ENCODE results near the gene SAMD1.
A peak's percentile ranks its signal among the peaks of the same experiment; 100 is the strongest.

Gene SAMD1

GRCh38 chr19:14090509-14091080 lies at the start of gene SAMD1:
TSS of gene SAMD1 (minus strand) at chr19:14090751.
- peak in 1 of 2 donors; percentile 18 for DNase-seq

DNA sequence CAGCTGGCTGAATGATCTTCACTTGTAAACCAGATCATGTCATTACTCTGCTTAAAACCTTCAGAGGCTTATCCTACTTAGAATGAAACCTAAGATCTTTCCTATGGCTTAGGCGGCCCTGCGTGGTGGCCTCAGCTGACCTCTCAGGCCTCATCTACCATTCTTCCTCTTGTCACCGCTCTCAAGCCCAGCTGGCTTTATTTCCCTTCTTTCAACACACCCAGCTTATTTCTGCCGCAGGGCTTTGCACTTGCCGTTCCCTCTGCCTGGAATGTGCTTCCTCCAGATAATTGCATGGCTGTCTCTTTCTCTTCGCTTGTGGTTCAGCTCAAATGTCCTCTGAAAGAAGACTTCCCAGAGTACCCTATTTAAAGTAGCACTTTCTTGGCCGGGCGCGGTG lies 49.4 kb upstream of the SAMD1 start:
- DNase-seq: peak; percentile 74 to 85

GRCh38 chr19:14138576-14139265 lies 48.2 kb upstream of the SAMD1 start:
- no peak for DNase-seq

DNA sequence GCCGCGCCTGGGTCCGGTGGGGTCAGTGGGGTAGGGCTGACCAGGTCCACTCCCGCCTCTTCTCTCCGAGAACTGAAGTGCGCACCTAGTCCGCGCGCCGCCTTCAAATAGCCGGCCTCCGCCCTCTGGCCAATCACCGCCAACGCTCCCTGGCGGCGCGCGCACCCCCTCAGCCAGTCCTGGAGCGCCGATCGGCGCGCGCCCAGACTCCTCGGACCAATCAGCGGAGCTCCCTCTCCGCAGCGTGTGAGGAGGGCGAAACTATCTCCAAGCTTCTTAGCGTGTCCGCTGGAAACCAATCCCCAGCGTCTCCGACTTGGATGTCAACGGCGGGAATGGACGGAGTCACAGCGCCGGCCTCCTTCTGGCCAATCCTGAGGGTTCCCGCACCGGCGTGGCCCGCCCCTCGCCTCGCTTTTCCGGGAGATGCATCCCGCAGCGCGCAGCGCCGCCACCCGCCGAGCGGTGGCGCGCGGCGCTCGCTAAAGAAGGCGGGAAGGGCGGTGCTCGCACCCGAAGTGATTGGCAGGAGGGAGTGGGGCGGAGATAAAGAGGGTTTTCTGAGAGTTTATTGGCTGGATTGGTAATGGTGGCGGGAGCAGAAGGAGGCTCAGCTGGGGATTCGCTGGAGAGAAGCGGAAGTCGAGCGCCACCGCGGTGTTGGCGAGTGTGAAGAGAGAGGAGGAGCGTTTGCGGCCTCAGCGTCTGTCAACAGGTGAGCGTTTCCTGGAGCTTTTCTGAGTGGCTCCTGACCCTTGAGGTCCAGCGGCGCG lies 46.1 kb upstream of the SAMD1 start, which contains the start of gene ASF1B:
Gene ASF1B (minus strand): TSS at position 81 of the 773 bp plus-strand sequence. CDS start 133 bp downstream, outside the sequence.
- DNase-seq: peak; percentile 98 to 100

DNA sequence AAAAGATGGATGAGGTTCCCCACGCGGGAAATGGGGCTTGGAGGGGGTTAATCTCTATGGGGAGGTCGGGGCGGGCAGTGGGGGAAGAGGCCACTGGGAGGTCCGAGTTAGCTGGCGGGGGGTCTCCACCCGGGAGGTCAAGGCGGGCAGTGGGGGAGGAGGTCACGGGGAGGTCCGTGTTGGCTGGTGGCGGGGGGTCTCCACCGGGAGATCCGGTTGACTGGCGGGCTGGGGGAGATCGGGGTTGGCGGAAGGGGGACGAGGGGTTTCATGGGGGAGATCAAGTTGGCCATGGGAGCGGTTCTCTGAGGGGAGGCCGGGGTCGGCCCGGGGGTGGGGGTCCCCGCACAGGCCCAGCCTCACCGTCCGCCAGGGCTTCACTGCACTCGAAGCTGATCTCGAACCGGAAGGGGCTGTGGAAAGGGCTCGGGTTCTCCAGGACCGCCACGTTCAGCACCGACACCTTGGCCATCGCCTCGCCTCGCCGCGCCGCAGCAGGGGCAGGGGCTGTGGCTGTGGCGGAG lies 45.5 kb upstream of the SAMD1 start:
- no peak for DNase-seq

- no peak for DNase-seq
Measured at GRCh38 chr19:14135355-14135754, 44.8 kb upstream of the SAMD1 start.

GRCh38 chr19:14127929-14128509 lies 37.5 kb upstream of the SAMD1 start:
- peak; percentile 87 to 94 for DNase-seq

DNA sequence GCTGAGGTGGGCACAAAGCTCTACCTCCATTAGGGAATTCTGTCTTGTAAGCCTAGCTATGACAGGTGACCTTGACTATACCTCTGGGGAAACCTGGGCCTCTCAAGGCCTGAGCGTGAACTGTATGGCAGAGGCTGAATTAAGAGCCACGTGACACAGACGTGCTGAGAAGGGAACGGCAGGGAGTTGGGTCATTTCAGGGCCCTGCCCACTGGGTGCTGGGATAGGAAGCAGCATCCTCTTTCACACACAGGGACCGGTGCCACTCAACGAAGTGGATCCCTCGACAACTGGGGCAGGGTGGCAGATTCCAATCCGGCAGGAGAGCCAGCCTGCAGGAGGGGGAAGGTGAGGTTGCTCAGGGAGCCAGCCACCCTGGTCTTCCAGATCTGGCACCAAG lies 36.6 kb upstream of the SAMD1 start:
- DNase-seq: peak; percentile 71 to 81

DNA sequence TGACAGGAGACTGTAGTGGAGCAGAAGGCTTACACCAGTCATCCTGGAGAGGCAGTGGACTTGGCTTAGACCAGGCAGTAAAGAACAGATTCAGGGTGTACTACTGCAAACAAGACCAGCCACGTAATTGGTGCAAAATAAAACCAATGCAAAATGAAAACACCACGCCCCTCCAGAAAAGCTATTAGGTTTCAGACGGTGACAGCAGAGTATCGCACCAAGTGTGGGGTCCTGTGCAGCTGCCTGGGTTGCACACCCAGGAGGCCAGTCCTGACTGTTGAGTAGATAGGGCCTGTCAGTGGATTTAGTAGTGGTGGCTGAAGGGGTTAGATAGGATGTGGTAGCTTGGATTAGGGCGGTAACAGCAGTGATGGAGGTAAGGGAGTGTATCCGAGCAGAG lies 32.4 kb upstream of the SAMD1 start:
- no peak for DNase-seq

- no peak for DNase-seq
Measured at GRCh38 chr19:14120497-14120780, 29.9 kb upstream of the SAMD1 start.

DNA sequence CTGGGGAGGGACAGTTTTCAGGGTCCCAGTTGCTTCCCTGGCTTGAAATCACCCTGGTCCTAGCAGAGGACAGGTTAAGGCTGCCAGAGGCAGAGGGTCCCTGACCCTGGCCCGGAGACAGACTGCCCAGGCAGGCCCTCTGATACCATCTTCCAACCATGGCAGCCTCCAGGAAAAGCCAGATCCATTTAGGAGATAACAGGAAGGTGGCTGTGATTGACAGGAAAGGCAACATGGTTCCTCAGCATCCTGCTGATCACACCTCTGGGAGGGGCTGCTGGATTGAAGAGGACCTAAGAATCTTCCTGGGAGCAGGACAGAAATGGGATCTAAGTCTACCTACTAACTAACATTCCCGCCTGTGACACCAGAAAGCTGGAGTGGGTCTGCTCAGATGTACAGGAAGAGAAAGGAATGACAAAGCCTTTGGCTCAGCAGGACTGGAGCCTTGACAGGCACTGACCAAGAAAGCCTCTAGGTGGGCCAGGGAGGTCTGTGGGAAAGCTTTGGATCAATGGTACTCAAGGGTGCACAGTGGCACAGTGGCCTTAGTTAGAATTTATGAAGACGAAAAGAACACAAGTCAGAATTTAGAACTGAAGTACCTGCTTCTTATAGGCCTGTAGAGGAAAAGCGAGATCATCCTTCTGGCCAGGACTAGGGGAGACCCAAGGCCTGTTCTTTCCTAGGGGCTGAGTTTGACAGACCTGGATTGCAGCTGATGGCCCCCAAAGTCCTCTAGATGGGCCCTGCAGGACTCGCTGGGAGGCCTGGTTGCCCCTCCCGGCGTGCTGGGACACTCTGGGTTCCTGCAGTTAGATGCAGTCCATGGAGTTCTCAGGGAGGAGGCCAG lies 29.3 kb upstream of the SAMD1 start:
- DNase-seq: no peak

- DNase-seq: no peak
Measured at GRCh38 chr19:14119146-14119545, 28.6 kb upstream of the SAMD1 start.

DNA sequence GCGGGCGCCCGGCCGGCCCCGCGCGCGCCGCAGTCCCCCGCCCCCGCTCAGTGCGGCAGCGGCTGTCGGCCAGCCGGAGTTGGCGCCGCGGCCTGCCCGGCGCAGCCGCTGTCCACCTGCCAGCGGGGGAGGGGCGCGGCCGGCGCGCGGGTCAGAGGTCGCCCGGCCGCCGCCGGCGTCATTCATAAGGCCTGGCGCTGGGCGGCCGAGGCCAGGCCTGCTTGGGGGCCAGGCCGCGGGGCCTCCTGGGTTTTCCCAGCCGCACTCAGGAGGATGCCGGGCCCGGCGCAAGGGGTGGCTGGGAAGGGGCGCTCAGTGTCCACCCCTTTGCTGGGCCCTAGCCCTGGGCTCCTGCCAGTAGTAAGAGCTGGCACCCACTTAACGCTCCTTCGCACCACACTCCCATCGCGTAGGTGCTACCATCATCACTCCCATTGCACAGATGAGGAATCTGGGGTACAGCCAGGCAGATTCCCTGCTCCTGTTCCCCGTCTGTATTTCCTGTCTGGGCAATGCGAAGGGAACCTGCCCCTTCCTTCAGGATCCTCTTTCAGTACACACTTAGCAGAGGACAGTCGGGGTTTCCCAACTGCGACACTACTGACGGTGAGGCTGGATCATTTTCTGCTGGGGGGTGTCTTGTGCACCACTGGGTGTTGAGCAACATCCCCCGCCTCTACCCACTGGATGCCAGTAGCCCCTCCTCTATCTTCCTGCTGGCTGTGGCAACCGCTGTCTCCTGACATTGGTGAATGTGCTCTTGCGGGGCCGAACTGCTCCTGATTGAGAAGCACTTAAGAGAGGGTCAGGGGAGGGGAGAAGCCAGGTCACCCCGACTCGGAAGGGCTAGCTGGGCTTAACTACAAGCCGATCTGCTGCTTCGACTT lies 27.9 kb upstream of the SAMD1 start:
- peak; percentile 92 to 98 for DNase-seq

DNA sequence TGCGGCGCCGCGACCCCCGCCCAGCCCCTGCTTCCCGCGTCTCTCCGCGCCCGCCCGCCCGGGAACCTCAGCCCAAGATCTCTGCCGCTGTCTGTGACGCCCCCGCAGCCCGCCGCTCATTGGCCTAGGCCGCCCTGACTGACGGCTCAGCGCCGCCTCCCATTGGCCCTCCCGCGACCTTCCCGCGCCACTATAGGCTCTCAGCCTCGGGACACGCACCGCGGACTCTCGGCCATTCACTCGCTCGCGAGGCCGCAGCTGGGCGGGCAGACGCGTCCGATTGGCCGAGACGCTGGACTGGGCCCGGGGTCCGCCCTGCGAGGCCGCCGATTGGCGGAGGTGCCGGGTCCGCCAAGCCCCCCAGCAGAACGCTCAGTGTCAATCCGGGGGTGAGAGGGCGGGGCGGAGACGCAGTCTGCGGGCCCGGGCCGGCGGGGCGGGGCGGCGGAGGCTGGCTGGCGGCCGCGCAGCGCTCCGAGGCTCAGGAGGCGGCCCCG lies 27.2 kb upstream of the SAMD1 start, which contains the start of gene PRKACA:
Gene PRKACA (minus strand): TSS at position 95 of the 497 bp plus-strand sequence. CDS start 215 bp downstream, outside the sequence.
- DNase-seq: peak; percentile 97 to 99

GRCh38 chr19:14116918-14117578 lies 26.5 kb upstream of the SAMD1 start:
- no peak for DNase-seq

DNA sequence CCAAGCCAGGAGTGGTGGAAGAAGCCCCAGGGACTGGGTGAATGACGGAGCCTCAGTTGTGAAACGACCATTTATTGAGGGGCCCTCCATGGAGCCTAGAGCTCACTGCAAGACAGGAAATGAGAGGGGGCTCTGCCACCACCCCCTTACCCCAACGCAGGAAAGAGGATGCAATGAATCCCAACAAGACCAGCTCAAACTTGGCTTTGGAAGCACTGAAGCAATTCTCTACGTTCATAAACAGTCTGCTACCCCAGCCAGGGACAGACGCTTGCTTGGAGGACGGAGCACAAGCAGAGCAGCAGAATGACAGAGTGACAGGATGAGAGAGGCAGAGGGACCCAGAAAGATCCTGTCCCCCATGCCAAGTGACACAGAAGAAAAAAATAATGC lies 26.0 kb upstream of the SAMD1 start:
- DNase-seq: no peak

- no peak for DNase-seq
Measured at GRCh38 chr19:14115756-14116155, 25.2 kb upstream of the SAMD1 start.

DNA sequence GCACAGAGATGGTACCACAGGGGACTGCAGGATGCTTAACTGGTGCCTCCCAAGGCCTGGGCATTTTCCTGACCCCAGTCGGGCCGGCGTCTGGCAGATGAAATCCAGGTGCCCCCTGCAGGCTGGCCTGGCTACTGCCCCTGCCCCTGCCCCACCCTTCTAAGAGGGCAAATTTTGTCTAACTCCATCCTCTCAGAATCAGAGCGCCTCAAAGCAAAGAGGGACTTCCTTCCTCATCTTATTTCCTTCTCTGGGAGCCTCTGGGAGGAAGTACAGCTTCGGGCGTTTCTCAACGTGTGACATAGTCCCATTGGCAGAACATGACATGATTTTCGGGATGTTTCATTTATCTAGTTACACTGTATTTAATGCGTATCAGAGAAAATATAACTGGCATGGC lies 24.3 kb upstream of the SAMD1 start:
- DNase-seq: peak; percentile 83 to 86

- DNase-seq: no peak
Measured at GRCh38 chr19:14114439-14114838, 23.9 kb upstream of the SAMD1 start.

DNA sequence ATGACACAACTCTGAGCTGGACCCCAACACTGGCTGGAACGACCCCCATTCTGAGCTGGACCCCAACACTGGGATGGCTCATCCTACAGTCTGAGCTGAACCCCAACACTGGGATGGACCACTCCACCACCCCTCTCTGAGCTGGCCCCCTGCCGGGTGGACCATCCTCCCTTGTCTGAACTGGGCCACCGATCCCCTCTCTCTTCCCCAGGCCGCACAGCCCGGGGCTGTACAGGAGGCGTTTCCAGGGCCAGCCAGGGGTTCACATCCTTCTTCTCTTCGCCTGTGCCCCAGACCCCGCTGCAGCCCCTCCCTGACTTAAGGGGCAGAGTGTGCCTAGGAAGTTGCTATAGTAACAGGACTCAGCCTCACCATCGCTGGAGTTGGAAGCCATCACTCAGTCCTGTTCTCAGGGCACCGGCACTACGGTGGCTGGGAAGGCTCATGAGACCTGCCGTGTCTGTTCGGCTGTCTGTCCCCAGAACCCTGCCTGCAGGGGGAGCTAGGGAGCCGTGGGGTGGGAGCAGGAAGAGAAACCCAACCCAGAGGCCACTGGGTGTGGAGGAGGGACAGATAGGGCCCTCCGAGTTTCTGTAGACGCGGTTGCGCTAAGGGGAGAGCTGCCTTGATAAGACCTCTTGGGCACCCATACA lies 23.3 kb upstream of the SAMD1 start:
- DNase-seq: peak in 1 of 2 donors; percentile 31
